Hematopoietic multipotent progenitor cell treated with erythropoietin and hydrocortisone succinate and interleukin-3 and kit ligand, for 15 days (in vitro differentiated cells): Measurements from ENCODE around the gene TCF7L1.
A peak's percentile ranks its signal among the peaks of the same experiment; 100 is the strongest.
"Not testable (repeated sequence)": the region's sequence is repeated elsewhere in the genome, so short reads cannot be mapped to it uniquely, and the experiment has no call there.

ENCODE experiments used
- DNase-seq: peaks from one replicate; pipeline ENCODE4 v3.0.0-alpha.2; 2015; ENCODE audit warnings: low spot score

Gene TCF7L1

GRCh38 chr2:85283641-85284040 is 150.4 kb downstream of the TCF7L1 start:
- no peak for DNase-seq

GRCh38 chr2:85286918-85287317 is 153.7 kb downstream of the TCF7L1 start:
- no peak for DNase-seq

DNA sequence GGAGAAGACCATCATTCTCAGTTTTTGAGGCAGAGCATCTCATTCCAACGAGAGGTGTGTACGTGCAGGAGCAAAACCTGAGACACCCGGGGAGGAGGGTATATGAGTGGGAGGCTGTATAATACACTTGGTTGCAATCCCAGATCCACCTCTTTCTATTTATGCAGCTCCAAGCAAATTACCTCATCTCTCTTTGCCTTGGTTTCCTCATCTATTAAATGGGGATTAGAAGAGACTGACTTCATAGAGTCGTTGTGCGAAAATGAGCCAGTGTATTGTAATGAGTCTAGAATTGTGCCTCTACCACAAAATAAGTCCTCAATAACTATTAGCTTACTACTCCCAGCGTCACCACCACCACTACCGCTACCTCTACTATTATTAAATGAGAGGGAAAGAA is 154.5 kb downstream of the TCF7L1 start:
- DNase-seq: no peak

DNA sequence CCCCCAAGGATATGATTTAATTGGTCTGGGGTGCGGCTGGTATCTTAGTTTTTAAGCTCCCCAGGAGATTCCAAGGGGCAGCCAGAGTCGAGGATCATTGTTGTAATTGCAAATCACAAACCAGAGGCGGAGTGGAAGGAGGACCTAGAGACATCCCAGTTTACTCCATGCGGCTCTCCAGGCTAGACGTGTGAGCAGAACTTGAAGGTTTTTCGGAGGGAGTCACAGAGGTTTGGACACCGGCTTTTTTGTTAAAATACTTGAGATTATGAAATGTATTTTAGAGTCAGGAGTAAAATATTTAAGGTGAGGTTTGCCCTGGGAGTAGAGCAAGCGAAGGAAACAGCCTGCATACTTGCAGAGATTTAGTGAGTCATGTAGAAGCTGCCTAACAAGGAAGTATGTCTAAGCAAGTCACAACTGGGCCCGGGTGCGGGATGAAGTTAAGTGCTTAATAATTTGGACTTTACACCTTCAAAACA is 155.1 kb downstream of the TCF7L1 start:
- DNase-seq: no peak

DNA sequence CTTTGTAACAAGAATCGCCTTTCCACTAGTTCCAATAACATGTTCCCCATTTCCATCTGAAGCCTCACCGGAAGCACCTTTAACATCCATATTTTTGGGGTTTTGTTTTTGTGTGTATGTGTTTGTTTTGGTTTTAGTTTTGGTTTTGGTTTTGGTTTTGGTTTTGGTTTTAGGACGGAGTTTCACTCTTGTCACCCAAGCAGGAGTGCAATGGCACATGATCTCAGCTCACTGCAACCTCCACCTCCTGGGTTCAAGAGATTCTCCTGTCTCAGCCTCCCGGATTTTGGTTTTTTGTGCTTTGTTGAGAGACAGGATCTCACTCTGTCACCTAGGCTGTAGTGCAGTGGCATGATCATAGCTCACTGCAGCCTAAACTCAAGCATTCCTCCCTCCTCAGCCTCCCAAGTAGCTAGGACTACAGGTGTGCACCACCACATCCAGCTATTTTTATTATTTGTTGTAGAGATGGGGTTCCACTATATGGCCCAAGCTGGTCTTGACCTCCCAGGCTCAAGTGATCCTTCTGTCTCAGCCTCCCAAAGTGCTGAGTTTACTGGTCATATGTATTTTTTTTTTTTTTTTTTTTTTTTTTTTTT is 158.3 kb downstream of the TCF7L1 start:
- DNase-seq: peak; percentile 23

DNA sequence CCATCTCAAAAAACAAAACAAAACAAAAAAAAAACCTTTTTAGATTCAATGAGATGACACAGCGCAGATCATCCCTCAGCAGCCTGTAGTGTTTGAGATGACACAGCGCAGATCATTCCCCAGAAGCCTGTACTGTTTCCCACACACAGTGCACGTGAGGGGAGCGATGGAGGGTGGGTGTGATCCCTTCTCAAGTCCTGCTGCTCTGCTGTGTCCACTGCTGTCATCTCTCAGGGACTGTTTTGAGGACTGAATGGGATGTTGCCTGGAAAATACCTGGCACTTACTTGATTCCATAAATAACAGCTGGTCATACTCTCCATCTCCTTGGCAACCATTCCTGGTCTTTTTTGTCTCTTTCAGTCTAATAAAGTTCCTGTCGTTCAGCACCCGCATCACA is 168.9 kb downstream of the TCF7L1 start:
- no peak for DNase-seq

DNA sequence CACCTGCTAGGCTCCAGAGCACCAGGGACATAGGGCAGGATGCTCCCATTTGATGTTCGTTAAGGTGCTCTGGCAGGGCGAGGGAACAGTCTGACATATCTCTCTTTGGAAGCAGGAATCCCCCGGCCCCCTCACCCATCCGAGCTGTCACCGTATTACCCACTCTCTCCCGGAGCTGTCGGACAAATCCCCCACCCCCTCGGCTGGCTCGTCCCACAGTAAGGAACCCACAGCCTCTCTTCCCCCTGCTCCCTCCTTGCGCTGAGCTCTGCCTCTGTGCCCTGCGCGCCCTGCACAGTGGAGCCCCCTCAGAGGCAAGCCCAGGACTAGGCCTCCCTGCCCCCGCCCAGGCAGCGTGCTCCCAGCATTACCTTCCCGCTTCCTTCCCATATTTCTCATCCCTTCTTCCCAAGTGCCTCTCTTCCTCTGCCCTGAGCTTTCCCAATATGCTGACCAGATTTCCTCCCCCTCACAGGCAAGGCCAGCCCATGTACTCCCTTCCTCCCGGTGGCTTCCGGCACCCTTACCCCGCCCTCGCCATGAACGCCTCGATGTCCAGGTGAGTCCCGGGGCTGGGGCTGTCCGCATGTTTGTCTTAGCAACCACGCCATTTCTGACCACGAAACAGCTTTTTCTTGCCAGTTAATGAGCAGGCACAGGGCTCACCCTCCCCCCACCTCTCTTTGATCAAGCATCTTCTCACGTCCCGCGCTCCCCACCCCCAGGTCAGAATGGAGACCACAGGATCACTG is 170.8 kb downstream of the TCF7L1 start:
- DNase-seq: no peak

- no peak for DNase-seq
Measured at GRCh38 chr2:85307527-85307897, 174.3 kb downstream of the TCF7L1 start.

- no peak for DNase-seq
Measured at GRCh38 chr2:85308201-85308600, 175.0 kb downstream of the TCF7L1 start.

- DNase-seq: no peak
Measured at GRCh38 chr2:85308896-85309555, 175.8 kb downstream of the TCF7L1 start.

DNA sequence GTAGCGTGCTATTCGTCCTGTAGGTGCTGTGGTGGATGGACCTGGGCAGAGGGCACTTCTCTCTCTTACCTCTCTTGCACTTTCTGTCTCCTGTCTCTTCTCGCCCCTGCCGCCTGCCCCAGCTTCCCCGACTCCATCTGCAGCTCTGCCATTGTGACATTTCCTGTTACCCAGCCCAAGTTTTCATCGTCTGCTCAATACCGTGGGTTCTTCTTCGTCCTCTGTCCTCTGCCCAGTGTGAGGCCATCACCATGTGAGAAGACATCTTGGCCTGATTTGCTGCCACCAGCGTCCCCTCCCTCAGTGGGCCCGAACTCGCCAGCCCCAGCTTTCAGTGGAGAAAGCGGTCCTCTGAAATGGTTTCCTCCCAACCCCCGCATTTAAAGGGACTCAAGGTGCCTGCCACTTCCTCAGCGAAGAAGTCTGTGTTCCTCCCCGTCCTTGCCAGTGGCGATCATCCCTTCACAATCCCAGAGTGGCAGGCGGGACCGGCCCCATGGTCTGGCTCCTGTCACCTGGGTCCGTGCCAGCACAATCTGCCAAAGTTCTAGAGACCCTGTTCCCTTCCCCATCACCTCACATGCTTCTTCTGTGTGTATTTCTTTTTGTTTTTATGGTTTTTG is 176.6 kb downstream of the TCF7L1 start:
- no peak for DNase-seq

DNA sequence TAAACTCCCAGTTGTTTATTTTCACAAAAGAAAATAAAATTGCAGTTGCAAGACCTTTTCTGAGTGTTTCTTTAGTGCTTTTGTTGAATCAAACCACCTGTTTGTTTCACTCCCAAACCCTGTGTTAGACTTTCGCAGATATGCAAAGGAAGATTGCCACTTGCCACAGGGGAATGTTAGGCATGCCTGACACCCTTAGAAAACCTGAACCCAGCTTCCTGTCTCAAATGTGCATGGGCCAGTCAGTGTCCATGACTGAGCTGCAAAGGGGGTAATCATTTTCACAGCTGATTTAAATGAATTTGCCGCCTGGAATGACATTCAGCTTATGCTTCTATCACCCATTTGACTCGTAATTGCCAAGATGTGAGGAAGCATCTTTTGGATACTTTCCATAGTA is 177.1 kb downstream of the TCF7L1 start:
- no peak for DNase-seq

- no peak for DNase-seq
Measured at GRCh38 chr2:85312404-85312803, 179.2 kb downstream of the TCF7L1 start.

DNA sequence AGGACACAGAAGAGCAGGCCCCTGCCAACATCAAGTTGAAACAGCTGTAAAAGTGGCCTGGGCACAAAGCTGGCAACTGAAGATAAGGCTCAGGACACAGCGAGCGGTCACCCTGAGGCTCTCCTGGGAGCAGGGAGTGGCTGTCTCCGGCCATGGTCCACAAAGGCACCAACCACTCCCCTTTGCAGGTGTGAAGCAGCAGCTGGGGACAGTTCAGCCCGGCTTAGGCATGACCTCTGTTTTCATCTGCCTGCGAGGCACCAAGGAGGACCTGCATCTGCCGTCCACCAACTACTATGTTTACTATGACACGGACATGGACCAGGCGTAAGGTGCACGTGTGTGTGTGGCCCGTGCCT is 181.7 kb downstream of the TCF7L1 start:
- no peak for DNase-seq

- DNase-seq: not testable (repeated sequence)
Measured at GRCh38 chr2:85315921-85316320, 182.7 kb downstream of the TCF7L1 start.

- no peak for DNase-seq
Measured at GRCh38 chr2:85318222-85319074, 185.3 kb downstream of the TCF7L1 start.

GRCh38 chr2:85319796-85320195 is 186.6 kb downstream of the TCF7L1 start:
- DNase-seq: no peak

DNA sequence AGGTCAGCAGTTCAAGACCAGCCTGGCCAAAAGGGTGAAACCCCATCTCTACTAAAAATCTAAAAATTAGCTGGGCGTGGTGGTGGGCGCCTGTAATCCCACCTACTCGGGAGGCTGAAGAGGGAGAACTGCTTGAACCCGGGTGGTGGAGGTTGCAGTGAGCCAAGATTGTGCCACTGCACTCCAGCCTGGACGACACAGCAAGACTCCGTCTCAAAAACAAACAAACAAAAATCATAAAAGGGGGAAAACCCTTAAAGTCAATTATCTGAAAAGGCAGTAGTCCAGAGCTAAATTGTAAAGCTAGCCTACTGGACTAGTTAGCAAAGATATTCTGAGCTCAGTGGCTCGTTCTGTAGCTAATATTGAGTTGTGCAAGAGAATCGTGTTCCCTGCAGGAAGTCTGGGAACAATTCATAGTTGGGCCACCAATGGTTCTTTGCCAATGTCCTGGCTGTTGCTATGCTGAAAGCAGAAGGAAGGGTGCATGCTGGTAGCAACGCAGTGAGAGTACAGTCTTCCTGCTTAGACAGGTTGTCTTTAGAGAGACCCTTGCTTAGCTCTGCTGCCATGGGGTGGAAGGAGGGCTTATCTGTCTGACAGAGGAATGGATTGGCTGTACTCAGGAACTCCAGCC is 190.3 kb downstream of the TCF7L1 start:
- no peak for DNase-seq

- DNase-seq: not testable (repeated sequence)
Measured at GRCh38 chr2:85323988-85324367, 190.8 kb downstream of the TCF7L1 start.

DNA sequence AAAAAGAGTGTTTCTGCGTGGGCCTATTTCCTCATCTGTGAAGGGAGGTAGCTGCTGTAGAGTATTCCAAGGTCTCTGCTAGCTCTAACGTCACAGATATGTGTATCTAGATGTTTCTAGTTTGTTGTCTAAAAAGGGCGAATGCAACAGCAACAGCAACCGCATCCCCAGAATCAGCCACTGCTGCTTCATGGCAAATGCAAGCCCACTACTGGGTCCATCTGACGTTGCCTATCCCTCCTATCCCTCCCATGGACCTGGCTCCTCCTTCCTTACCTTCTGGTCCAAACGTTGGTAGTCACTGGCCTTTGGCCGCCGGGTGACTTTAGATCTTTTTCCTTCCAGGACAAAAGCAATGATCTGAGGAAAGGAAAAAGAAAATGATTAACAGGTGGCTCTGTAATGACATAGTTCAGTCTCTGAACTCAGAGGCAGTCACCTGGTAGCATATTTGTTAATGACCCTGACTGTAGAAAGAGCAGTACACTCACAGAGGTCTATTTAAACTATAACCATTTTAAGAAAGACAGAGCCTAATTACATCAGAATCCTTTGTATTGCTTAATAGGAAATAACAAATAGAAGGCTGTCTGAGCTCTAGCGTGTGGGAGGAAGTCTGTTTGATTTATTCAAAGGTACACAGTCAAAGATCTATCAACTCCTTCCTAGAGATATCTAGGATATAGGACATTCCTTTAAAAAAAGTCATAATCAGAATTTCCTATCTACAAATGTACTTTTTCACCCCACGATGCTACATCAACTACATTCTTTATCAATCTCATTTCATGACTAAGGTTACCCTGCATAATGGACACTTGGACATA is 191.7 kb downstream of the TCF7L1 start:
- DNase-seq: no peak

DNA sequence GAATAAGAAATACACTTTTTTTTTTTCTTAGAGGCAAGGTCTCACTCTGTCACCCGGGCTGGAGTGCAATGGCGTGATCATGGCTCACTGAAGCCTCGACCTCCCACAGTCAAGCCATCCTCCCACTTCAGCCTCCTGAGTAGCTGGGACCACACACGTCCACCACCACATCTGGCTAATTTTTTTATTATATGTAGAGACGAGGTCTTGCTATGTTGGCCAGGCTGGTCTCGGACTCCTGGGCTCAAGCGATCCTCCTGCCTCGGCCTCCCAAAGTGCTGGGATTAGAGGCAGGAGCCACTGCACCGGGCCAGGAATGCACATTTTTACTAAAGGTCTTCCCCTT is 192.2 kb downstream of the TCF7L1 start:
- DNase-seq: no peak
